T-helper 1 cell treated with Interleukin-12 subunit alpha and Interleukin-12 subunit beta and Interleukin-4 antibody, amounts not matched to agents 30 μg/mL and 1 μg/mL, for 36 hours (primary cell): ENCODE data around the gene MC2R.
"Not testable (repeated sequence)": the region's sequence is repeated elsewhere in the genome, so short reads cannot be mapped to it uniquely, and the experiment has no call there.

ENCODE experiments used
- H3K27ac Mint-ChIP-seq: one replicate; pipeline ENCODE4 v1.8.0; 2021; ENCODE audit warnings: mild to moderate bottlenecking, mixed read lengths
- H3K27me3 Mint-ChIP-seq: one replicate; pipeline ENCODE4 v1.8.0; 2021; ENCODE audit warnings: low read depth, mixed read lengths
- H3K36me3 Mint-ChIP-seq: one replicate; pipeline ENCODE4 v1.8.0; 2021; ENCODE audit warnings: low read depth, mixed read lengths
- H3K4me1 Mint-ChIP-seq: one replicate; pipeline ENCODE4 v1.8.0; 2021; ENCODE audit warnings: low read depth, mixed read lengths
- H3K4me3 Mint-ChIP-seq: one replicate; pipeline ENCODE4 v1.8.0; 2021; ENCODE audit warnings: mild to moderate bottlenecking, moderate library complexity, mixed read lengths
- H3K9me3 Mint-ChIP-seq: one replicate; pipeline ENCODE4 v1.8.0; 2021; ENCODE audit warnings: mixed read lengths

MC2R gene

GRCh38 chr18:13878857-13879256, 36.5 kb downstream of the MC2R start:
- Mint-ChIP-seq H3K36me3 (no peaks in the 10 kb centered on the region), H3K4me3 (no peak overlapping the region), H3K9me3 (no peaks in the 10 kb centered on the region), H3K27ac (no peak overlapping the region), H3K27me3 (no peaks in the 10 kb centered on the region), H3K4me1 (no peaks in the 10 kb centered on the region)

- H3K9me3 Mint-ChIP-seq, result no peaks in the 10 kb centered on the region
- H3K4me3 Mint-ChIP-seq, result no peak overlapping the region
- no peak overlapping the region for H3K27ac Mint-ChIP-seq
These were observed 38.2 kb downstream of the MC2R start for GRCh38 chr18:13877157-13877556.

GRCh38 chr18:13874558-13874957, 40.8 kb downstream of the MC2R start:
- Mint-ChIP-seq H3K4me1 (no peaks in the 10 kb centered on the region), H3K36me3 (no peaks in the 10 kb centered on the region), H3K27ac (no peak overlapping the region), H3K9me3 (no peaks in the 10 kb centered on the region), H3K27me3 (peaks cover 14% of the 10 kb centered on the region), H3K4me3 (no peak overlapping the region)

More at GRCh38 chr18:13877157-13877556, 38.2 kb downstream of the MC2R start:
- Mint-ChIP-seq H3K27me3 (no peaks in the 10 kb centered on the region), H3K36me3 (no peaks in the 10 kb centered on the region), H3K4me1 (no peaks in the 10 kb centered on the region)

DNA sequence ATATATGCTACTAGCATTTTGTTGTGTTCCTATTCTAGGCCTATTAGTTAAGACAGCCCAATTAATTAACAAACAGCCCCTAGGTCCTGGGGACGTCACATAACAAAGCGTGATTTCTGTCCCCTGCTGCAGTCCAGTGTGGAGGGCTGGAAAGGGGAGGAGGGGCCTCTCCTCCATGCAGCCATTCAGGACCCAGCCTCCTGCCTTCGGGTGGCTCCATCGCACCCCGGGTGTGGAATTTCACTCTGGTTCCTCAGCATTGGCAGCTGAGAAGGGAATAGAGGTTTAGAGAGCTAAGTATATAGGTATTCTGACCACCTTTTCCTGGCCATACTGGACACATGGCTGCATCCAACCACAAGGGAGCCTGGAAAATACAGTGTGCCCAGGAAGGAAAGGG, 42.4 kb downstream of the MC2R start:
- H3K4me1 Mint-ChIP-seq, result no peaks in the 10 kb centered on the region
- no peak overlapping the region for H3K27ac Mint-ChIP-seq
- H3K4me3 Mint-ChIP-seq, result no peak overlapping the region
- no peaks in the 10 kb centered on the region for H3K9me3 Mint-ChIP-seq
- H3K36me3 Mint-ChIP-seq, result no peaks in the 10 kb centered on the region
- peaks cover 30% of the 10 kb centered on the region for H3K27me3 Mint-ChIP-seq

DNA sequence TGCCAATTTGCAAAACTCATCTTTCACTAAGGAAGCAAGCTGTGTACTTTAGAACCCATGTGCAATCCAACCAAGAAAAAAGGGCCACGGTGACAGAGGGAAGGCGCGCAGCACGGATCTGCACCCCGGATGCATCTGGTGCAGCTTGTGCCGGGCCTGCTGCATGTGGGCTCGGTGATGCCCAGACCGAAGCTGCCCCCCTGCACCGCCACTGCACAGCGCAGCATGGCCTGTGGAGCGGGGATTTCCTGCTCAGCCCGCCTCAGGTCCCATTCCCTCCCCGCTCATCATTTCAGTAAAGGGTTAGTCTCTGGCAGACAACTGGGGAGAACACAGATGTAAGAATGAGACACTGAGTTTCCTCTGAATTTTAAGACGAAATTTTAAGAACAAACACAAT, 43.0 kb downstream of the MC2R start:
- Mint-ChIP-seq H3K27me3 (peaks cover 36% of the 10 kb centered on the region), H3K9me3 (no peaks in the 10 kb centered on the region), H3K4me3 (no peak overlapping the region), H3K36me3 (no peaks in the 10 kb centered on the region), H3K4me1 (no peaks in the 10 kb centered on the region), H3K27ac (no peak overlapping the region)

DNA sequence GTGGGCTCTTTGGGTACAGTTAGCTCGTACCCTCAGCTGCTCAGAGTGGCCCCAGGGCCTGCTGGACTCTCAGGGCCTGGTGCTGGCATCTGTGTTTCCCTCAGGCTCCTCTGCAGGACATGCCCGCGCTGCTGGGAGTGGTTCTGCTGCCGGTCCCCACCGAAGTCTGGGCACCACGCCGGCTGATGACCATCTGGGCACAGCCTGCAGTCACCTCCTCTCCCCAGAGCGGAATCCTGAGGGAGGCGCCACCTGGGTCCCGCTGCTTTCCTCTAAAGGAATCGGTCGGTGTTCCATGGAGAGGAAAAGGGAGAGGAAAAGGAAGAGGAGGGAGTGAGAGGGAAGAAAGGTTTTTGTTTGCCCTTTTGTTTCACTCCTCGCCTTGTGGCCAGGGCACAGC, 43.6 kb downstream of the MC2R start:
- no peaks in the 10 kb centered on the region for H3K4me1 Mint-ChIP-seq
- H3K27ac Mint-ChIP-seq, result no peak overlapping the region
- no peaks in the 10 kb centered on the region for H3K36me3 Mint-ChIP-seq
- H3K27me3 Mint-ChIP-seq, result peaks cover 39% of the 10 kb centered on the region
- H3K9me3 Mint-ChIP-seq, result no peaks in the 10 kb centered on the region
- no peak overlapping the region for H3K4me3 Mint-ChIP-seq

- Mint-ChIP-seq H3K27me3 (peaks cover 46% of the 10 kb centered on the region), H3K4me3 (no peak overlapping the region), H3K36me3 (no peaks in the 10 kb centered on the region), H3K9me3 (no peaks in the 10 kb centered on the region), H3K27ac (no peak overlapping the region), H3K4me1 (no peaks in the 10 kb centered on the region)
These were observed 46.6 kb downstream of the MC2R start for GRCh38 chr18:13868501-13869271.

- not testable (repeated sequence) for H3K4me3 Mint-ChIP-seq, H3K36me3 Mint-ChIP-seq, H3K9me3 Mint-ChIP-seq, H3K4me1 Mint-ChIP-seq, H3K27ac Mint-ChIP-seq
- peaks cover 17% of the 10 kb centered on the region for H3K27me3 Mint-ChIP-seq
These were observed 52.4 kb downstream of the MC2R start for GRCh38 chr18:13862898-13863297.

DNA sequence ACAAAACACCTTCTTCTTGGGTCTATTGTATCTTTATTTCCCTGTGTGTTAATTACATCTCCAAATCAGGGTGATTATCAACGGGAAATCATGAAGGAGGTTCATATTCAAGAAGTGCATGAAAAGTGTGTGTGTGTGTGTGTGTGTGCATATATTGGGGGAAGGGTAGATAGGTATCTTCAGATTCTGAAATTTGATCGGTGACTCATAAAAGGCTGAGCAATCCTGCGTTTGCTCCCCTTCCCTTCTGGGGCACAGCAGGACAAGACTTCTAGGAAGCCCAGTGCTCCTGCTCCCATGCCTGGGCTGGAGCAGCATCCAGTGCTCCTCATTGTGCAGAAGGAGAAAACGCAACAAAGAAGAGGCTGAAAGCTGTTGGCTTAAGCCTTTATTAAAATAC, 65.5 kb downstream of the MC2R start:
- Mint-ChIP-seq H3K27me3 (no peaks in the 10 kb centered on the region), H3K4me1 (no peaks in the 10 kb centered on the region), H3K9me3 (peaks cover 11% of the 10 kb centered on the region), H3K27ac (no peak overlapping the region), H3K4me3 (no peak overlapping the region), H3K36me3 (no peaks in the 10 kb centered on the region)

GRCh38 chr18:13836559-13836958, 78.8 kb downstream of the MC2R start:
- Mint-ChIP-seq H3K27me3 (peaks cover 9% of the 10 kb centered on the region), H3K9me3 (no peaks in the 10 kb centered on the region), H3K4me3 (no peak overlapping the region), H3K36me3 (no peaks in the 10 kb centered on the region), H3K4me1 (no peaks in the 10 kb centered on the region), H3K27ac (no peak overlapping the region)

DNA sequence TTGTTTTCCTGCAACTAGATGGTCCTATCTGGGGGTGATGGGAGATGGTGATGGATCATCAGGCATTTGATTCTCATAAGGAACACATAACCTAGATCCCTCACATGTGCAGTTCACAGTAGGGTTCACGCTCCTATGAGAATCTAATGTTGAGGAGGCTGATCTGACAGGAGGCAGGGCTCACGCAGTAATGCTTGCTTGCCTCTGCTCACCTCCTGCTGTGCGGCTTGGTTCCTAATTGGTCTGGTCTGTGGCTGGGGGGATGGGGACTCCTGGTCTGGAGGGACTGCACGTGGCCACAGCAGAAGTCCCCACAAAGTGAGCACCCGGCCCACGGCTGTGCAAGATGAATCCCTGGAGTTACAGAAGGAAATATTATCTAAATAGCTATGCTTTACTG, 80.1 kb downstream of the MC2R start:
- no peaks in the 10 kb centered on the region for H3K4me1 Mint-ChIP-seq
- H3K27me3 Mint-ChIP-seq, result peaks cover 16% of the 10 kb centered on the region

GRCh38 chr18:13834496-13835015, 80.8 kb downstream of the MC2R start:
- H3K4me3 Mint-ChIP-seq, result no peak overlapping the region
- H3K27ac Mint-ChIP-seq, result no peak overlapping the region
- peaks cover 16% of the 10 kb centered on the region for H3K27me3 Mint-ChIP-seq
- no peaks in the 10 kb centered on the region for H3K4me1 Mint-ChIP-seq
- no peaks in the 10 kb centered on the region for H3K36me3 Mint-ChIP-seq
- H3K9me3 Mint-ChIP-seq, result no peaks in the 10 kb centered on the region

More for the DNA sequence above, 80.1 kb downstream of the MC2R start:
- Mint-ChIP-seq H3K9me3 (no peaks in the 10 kb centered on the region), H3K27ac (no peak overlapping the region), H3K4me3 (no peak overlapping the region), H3K36me3 (no peaks in the 10 kb centered on the region)
